Stimulated activated CD4-positive, alpha-beta T cell treated with anti-CD3 and anti-CD28 coated beads, Interleukin-4, amount 100 ng/mL, for 24 hours (primary cell): ENCODE measurements around the gene LINC01488.

Source experiments
- DNase-seq: peaks from one replicate; pipeline ENCODE4 v3.0.0-alpha.2; 2020

LINC01488 gene

DNA sequence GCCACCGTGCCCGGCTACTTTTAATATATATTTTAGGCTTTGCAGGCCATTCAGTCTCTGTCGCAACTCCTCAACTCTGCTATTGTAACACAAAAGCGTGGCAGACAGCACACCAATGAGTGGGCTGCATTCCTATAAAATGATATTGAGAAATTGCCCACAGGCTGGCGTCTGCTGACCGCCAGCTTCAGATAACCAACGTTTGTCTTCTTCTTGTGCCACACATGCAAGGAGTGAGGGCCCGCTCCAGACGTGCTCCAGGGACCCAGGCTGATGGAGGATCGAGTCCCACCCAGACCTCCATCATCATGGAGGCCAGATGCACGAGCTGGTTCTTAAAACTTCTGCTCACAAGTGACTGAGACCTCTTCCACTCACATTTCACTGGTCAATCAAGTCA lies 35.4 kb upstream of the LINC01488 start:
- no peak for DNase-seq

DNA sequence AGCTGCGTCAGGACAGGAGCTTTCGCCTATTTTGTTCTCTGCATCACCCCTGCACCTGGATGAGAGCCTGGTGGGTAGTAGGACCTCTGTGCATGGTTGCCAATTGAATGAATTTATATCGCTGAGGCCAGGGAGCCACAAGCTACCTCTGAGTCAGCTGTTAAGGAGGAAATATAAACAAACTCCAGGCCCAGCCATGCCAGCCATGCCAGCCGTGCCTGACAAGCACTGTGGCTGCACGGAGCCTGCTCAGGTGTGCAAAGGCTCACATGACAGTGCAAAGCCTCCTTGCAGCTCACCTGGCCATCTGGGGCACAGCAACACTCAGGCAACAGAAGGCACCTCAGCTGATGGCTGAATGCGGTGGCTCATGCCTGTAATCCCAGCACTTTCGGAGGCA lies 33.7 kb upstream of the LINC01488 start:
- DNase-seq, result no peak

DNA sequence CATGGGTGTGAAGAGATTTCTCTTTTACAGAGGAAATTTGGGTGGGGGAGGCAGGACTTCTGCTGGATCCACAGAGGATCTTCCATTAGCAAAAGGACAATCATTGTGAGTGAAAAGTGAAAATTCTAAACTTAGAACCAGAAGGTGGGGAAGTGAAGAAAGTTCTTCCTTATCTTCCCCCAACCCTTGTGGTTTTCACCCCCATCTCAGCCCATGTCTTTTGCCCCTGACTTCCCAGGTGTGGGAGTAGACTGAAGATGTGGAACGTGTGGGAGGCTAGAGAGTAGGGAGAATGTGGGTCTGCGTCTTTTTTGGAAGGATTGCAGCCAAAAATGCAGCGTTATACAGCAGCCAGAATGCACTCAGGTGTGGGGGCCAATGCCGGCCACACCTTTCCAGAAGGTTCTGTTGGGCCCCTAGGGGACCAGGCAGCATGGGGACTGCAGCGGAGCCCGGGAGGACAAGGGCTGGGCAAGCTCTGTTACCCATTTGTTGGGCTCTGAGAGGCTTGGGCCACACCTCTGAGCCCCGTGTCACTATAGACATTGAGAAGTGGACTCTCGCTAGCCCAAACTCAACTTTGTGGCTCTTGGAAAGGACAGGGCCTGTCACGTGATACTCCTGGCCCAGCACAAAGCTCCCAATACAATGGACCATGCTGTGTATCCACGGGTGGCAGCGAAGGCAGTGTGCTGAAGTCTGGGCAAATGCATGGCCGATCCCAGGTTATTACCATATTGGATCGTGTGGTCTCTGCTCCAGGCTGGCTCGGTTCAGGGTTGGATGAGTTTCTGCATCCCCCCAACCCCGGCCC lies 32.8 kb upstream of the LINC01488 start:
- no peak for DNase-seq

DNA sequence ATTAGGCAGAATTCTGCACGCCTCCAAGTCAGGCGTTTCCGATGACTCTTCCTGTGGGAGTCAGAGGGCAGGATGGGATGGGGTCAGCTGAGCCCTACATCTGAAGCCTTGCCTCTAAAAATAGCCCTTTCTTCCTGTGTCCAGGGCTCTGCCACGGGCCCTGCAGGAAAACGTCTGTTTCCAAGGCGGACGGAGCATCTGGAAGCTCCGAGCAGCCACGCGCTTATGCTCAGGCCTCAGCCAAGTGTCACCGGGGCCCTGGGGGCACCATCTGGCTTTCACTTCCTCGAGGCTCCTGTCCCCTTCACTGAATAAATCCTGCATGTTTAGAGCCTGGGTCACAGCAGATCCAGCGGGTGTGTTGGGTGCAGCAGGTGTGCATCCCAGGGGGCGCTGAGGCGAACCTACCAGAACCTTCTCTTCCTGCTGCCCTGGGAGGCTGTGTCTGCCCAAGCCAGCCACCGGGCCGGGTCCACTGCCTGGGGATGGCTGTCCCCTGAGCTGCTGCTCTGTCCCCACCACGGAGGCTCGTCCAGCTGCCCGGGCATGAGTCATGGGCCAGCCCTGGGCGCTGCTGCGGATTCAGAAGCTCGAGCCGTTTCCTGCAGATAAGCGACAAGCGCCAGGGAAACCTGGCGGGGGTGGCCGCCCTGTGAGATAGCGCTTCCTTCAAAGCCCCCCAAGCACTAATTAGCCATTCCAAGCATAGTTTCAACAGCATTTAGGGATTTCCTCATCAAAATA lies 32.0 kb upstream of the LINC01488 start:
- DNase-seq, result no peak

DNA sequence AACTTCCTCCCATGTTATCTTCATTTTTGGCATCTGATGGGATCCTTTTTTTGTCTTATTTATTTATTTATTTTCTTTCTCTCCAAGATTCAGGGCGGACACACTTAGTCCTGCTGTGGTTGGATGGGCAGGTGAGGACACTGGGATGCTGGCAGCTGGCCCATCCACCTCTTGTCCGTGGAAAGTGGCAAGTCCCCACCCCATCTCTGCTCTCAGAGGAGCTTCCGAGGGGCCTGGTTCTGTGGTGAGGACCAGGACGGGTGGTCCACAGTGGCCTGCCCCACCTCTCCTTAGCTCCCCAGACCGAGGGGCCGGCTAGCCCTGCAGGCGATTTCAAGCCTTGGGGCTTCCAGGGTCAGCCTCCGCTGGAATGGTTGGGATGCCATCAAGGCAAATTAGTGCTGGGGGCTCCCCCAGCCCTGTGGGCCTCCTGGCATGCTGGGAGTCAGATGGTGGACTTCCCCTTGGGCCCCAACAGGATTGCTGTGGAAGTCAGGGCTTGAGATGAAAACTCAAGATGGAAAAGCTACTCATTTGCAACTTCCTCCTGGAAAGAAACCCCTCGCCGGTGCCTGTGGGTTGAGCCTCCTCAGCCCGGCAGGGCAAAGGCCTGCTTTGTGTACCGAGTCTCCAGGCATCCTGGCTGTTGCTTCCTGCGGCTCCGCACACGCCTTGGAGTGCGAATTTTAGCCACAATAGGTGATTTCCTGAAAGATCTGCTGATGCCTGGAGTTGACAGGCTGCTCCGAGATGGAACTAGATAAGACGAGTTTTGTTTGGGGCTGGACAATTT lies 31.2 kb upstream of the LINC01488 start:
- no peak for DNase-seq

DNA sequence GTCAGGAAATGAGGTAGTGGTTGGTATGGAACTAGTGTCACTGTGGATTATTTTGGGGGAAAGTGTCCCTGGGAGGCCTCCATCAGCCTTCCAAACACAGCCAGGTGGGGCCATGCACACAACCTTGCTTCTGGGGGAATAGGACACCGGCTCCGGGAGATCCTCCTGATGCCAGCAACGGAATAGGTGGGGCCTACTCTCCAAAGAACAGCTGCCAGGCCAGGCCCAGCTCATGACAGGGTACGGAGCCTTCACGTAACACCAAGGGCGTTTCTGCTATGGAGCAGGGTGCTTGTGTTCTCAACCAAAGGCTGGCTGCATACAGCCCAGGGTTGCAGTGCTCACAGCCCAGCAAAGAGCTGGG lies 30.6 kb upstream of the LINC01488 start:
- no peak for DNase-seq

DNA sequence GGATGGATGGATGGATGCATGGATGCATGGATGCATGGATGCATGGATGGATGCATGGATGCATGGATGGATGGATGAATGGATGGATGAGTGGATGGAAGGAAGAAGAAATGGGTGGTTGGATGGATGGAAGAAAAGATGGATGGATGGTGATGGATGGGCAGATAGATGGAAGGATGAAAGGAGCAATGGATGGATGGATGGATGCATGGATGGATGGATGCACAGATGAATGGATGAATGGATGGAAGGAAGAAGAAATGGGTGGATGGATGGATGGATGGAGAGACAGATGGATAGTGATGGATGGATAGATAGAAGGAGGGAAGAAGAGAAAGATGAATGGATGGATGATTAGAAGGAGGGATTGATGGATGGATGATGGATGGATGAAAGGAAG lies 30.2 kb upstream of the LINC01488 start:
- DNase-seq, result no peak

DNA sequence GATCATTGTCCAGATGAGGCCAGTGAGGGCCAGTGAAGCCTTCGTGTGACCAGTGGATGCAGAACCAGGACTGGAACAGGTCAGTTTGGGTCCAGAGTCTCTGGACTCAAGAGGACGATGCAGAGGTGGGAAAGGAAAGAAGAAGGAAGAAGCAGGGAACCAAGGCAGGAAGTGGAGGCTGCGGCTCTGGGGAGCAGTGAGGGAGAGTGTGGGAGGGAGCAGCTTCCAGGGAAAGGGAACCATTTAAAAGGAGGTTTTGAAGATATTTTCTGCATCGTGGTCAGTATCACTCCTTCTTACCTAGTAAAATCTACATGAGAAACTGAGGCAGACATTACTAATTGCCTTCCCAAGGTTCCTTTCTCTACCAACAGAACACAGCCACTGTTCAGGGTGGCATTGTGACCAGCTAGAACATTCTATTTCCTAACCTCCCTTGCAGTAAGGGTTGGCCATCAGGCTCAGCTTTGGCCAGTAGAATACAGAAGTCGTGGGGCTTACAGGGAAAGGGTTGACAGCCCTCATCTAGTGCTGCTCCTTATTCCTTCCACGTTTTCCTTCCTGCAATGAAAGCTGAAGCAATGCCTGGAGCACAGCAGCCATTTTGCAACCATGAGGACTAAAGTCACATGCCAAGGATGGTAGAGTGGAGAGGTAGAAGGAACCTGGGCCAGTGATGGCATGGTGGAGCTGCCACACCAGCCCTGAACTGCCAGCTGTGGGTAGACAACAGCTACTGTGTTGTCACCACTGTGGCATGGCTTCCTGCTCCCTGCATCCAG lies 29.1 kb upstream of the LINC01488 start:
- DNase-seq, result no peak

DNA sequence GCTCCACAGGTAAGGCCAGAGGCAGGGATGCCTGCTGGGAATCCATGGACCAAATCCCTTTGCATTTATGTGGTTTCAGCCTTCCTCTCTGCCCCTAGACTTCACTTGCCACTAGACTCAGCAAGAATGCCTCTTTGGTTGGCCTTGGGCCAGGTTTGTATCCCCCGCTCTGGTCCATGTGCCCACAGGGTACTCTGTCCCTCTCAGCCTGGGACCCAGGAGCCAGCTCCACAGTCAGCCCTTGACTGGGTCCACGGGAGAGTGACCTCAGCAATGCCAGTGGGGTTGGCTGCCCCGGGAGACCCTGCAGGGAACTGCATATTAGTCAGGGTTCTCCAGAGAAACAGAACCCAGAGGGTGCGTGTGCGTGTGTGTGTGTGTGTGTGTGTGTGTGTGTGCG lies 28.3 kb upstream of the LINC01488 start:
- no peak for DNase-seq

DNA sequence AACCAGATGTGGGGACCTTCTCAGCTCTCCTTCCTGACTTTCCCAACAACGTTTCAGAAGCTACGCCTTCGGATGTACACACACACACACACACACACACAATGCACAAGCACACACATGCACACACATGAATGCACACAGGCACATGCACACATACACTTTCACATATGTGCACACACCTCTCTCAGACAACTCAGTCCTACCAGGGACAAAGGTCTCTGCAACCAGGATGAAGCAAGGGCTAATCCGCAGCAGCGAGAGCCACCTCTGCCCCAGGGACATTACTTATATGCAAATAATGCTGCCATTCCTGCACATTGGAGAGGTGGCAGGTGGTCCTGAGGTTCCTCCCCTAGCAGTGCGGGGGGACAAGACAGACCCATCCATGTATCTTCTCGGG lies 27.4 kb upstream of the LINC01488 start:
- DNase-seq, result no peak

DNA sequence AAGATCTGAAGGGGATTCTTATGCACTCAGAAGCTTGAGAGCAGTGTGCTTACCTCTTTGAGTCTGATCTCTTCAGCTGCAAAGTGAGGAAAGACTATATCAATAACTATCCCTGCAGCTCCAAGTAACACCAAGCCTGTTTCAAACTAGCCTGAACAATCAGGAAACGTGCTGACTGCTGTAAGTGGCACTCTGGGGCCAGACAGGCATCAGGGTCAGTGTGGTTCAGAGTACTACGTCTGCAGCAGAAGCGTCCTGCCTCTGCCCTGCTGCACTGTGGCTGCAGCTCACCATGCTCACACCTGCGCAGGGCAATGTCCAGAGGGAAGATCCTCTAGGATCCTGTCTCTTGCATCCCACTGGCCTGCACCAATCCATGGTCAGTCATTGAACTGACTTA lies 25.5 kb upstream of the LINC01488 start:
- DNase-seq, result no peak

DNA sequence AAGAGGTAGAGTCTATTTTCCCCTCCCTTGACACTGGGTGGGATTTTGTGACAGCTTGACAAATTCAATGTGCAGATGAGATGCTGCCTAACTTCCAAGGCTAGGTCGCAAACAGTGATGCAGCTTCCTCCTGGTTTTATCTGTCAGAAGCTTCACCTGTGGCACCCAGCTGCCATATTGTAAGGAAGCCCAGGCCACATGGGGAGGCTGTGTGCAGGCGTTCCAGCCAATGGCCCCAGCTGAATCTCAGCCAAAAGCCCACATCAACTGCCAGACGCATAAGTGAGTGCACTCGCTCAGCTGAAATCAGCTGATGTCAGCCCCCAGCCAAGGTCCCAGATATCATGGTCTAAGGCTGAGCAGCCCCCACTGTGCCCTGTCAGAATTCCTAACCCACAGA lies 24.8 kb upstream of the LINC01488 start:
- no peak for DNase-seq

DNA sequence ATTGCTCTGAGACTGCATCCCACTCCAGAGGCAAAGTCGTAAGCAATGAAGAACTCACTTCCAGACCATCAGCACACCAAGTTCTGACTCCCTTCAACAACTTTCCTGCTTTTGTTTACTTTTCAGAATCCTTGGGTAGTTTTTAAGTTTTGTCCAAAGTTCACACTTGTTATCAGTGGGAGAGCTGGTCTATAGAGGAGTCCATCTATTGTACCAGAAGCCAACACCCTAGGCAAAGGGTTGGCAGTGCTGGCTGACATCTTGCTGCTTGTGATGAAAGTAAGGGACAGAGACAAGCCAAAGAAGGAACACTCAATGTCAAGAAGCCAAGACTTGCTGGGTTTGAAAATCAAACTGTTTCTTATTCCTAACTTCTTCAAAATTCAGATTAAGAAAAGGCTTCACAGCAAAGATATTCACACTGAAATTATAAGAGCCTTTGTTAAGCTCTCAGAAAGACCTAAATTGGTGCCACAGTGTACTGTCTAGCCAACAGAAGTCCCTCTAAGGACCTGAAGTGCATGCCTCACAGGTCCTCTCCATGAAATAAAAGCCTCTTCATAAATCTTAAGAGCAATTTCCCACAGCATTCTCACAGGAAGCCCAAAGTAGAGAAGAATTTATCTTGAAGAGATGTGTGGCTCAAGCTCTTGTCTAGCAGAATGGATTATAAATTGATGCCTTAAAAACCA lies 21.5 kb upstream of the LINC01488 start:
- DNase-seq, result no peak

DNA sequence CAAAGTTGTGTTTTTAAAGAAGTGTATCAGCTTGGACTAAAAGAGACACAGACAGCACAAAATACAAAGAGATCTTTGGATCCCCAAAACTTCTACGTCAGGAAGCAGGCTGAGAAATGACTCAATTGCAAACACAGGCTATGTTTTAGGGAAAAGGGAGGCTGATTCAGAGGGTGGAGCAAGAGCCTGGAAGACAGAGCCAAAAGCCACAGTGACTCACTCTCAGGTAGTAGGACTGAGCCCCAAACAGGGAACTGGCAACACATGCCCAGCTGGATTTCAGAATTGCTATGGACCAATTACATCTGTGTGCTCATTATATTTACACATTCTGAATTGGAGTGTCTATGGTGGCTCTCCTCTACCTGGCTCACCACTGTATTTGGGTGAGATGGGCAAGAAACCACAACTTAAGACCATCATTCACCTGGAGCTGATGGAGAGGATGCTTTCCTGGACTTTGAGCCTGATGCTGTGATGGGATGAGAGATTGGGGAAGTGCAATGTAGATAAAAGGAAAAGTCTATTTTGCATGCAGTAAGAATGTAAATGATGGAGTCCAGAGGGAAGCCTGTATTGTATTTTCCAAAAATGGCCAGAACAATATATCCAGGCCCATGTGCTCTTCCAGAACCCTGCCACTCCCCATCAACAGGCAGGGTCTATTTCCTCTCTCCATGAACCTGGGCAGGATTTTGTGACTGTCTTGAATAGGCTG lies 20.8 kb upstream of the LINC01488 start:
- no peak for DNase-seq

DNA sequence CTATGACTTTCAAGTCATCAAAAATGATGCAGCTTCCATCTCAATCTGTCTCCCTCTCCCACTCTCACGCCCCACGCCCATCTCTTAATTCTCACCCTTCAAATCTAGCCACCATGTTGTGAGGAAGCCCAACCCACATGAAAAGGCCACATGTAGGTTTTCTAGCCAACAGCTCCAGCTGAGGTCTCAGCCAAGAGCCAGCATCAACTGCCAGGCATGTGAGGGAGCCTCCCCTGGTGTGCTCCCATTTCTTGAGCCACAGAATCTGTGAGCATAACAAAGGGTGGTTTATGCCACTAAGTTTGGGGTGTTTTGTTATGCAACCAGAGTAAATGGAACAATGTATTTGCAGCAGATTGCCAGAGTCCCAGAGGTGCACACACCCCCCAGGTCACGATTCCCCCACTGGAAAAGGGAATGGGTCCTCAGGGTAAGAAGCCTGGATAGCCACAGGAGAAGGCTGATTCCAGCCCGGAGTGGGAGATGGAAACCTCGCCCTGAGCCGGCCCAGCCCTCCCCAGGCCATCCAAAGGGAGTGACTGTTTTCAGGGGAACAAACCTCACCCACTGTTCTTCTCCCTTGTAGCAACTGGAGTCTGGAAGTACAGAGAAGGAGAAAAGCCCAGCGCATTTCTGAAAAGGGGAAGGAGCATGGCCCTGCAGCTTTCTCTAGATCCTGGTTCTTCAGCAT lies 20.0 kb upstream of the LINC01488 start:
- DNase-seq, result no peak

DNA sequence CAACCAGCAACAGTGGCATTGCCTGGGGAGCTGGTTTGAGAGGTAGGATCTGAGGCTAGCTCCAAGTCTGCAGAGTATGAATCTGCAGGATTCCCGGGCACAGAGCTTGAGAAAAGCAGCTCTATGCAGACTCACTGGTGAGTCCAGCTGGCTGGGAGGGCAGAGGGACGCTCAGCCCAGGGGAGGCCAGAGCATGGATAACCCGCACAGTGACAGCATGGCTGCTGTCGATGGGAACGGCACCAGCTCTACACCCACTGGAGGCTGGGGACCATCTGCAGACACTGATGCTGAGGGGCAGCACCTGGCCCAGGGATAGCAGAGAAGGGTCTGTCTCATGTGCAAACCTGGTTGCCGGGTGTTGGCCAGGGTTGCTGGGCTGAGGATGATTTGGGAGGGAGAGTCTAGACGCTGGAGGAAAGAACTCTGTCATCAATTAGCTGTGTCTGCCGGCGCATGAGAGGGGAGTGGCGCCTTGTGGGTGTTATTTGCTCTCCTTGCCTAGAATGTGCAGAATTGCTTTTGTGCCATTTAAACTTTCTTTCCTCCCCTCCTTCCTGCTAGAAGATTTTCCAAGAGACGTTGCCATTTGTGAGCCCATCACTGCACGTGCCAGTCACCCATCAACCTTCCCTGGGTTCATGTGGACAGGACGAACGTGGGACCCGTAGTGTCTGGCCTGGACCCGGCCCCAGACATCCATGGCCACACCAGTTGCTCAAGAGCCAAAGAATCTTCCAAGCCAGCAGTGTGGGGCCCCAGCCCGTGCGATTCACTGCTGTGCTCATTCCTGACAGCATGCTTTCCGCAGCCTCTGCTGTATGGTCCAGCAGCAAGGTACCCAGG lies 19.1 kb upstream of the LINC01488 start:
- no peak for DNase-seq

DNA sequence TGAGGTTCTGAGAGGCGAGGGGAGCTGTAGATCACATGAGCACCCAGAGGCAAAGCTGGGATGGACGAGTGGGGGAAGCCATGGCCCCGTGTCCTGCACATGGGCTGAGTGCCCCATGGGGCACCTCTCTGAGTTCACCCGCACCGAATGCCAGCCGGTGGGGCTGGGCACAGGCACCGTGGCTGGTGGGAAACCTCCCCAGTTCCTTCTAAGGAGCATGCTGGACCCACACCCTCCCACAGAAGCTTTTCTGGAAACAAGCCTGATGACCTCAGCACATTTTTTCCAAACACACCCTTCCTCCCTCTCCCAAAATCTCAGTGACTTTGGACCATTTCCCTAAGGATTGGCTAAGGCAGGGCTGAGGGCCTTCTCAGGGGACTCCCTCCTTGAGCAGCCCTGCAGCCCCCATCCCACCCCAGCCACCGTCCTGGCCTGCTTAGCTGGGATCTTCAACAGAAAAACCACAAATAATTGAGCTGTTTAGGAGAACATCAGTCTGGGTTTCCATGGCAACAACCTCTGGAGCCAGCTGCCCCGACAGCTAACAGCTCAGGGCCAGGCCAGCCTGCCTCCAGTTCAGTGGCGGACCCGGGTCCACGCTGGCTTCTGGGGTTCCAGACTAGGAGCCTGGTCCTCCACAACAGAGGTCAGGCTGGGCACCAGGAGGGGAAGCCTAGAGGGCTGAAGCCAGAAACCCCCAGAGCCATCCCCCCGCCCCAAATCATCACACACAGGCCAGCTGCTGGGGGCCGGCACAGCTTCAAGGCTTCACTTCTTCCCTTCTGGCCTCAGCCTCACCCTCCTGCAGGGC lies 18.1 kb upstream of the LINC01488 start:
- no peak for DNase-seq

DNA sequence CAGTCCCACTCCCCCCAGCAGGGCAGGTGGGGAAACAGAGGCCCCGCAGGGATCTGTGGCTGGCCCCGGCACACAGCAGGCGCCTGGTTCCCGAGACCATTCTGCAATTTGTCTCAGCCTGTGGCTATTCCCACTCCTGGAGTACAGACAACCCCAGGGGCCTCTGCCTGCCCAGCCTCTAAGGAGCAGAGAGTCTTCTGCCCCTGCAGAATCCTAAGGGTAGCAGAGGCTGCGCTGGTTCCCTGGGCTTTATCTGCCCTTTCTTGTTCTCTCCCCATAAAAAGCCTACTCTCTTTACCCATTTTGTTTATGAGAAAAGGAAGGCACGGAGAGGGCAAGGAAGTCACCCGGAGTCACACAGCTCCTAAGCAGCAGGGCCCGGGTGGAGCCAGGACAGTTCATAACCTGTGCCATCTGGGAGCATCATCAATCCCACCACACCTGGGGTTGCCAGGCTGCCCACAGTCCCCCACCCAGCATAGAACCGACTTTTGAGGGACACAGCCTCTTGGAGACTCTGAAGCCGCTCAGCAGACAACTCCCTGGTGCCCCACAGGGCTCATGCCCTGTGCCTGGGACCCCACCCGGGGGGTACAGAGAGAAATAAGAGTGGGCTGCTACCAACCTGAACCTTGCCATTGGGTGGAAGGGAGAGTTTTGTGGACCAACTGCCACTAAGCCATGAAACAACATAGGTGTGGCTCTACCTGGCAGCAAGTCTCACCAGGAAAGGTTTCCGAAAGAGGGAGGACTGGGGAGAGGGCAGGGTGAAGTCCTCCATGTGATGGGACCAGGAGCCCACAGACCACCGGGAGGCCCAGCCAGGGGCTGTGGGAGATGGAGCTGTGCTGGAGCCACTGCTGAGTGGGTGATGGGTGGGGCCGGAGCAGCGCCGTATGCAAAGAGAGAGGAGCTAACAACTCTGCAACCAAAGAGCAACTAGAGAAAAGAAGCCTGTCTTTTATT lies 17.2 kb upstream of the LINC01488 start:
- no peak for DNase-seq
